GM18873 (cell line): ENCODE results near the gene BIRC5.
"Not testable (repeated sequence)": the region's sequence is repeated elsewhere in the genome, so short reads cannot be mapped to it uniquely, and the experiment has no call there.

ENCODE experiments used
- ATAC-seq: cut with Tn5 transposase; IDR thresholded peaks from one replicate; pipeline ENCODE4 v1.9.1; 2021; ENCODE audit warnings: mild to moderate bottlenecking, moderate library complexity, moderate number of reproducible peaks; ENCODE audit not compliant: unreplicated experiment, low FRiP score

Gene BIRC5

GRCh38 chr17:78214016-78214705, at the start of gene BIRC5:
Gene BIRC5, plus strand, starts transcription at chr17:78214253. Its CDS starts 64 bp downstream, at chr17:78214317.
- ATAC-seq, result no peak

GRCh38 chr17:78164748-78165607, 49.1 kb upstream of the BIRC5 start:
- no peak for ATAC-seq

GRCh38 chr17:78166416-78166815, 47.6 kb upstream of the BIRC5 start:
- ATAC-seq, result no peak

- ATAC-seq, result no peak
These were observed 45.7 kb upstream of the BIRC5 start, which contains the start of gene SYNGR2 for GRCh38 chr17:78168242-78168902. Gene SYNGR2, plus strand, starts transcription at chr17:78168581. Its CDS starts 36 bp downstream, at chr17:78168617.

- ATAC-seq, result no peak
These were observed 44.9 kb upstream of the BIRC5 start for GRCh38 chr17:78168903-78169793.

GRCh38 chr17:78170692-78171590, 43.1 kb upstream of the BIRC5 start:
- ATAC-seq, result no peak

- not testable (repeated sequence) for ATAC-seq
These were observed 42.3 kb upstream of the BIRC5 start for GRCh38 chr17:78171591-78172248.

GRCh38 chr17:78172249-78173051, 41.6 kb upstream of the BIRC5 start:
- ATAC-seq, result no peak

GRCh38 chr17:78173097-78173715, 40.8 kb upstream of the BIRC5 start:
- ATAC-seq, result no peak

- ATAC-seq, result no peak
These were observed 39.6 kb upstream of the BIRC5 start for GRCh38 chr17:78174346-78174869.

GRCh38 chr17:78174870-78175642, 39.0 kb upstream of the BIRC5 start:
- ATAC-seq, result no peak

- no peak for ATAC-seq
These were observed 38.4 kb upstream of the BIRC5 start for GRCh38 chr17:78175643-78175981.

GRCh38 chr17:78176548-78177025, 37.5 kb upstream of the BIRC5 start:
- no peak for ATAC-seq

GRCh38 chr17:78179372-78179771, 34.7 kb upstream of the BIRC5 start:
- ATAC-seq, result no peak

GRCh38 chr17:78180083-78180482, 34.0 kb upstream of the BIRC5 start:
- ATAC-seq, result no peak

- no peak for ATAC-seq
These were observed 33.5 kb upstream of the BIRC5 start for GRCh38 chr17:78180508-78180907.
